ENCODE measurements around the gene EEF2K. TPM values are rescaled to one million over a fixed set of nuclear protein-coding genes. Genes with fewer than 3 reads are reported as not detected.

Gene EEF2K
- total and polyA plus RNA-seq, 2 of the 13 experiments (the other 11 are each of a cell fraction or from before 2014, with no cell fraction given), result 22.0 to 23.8 TPM

DNA sequence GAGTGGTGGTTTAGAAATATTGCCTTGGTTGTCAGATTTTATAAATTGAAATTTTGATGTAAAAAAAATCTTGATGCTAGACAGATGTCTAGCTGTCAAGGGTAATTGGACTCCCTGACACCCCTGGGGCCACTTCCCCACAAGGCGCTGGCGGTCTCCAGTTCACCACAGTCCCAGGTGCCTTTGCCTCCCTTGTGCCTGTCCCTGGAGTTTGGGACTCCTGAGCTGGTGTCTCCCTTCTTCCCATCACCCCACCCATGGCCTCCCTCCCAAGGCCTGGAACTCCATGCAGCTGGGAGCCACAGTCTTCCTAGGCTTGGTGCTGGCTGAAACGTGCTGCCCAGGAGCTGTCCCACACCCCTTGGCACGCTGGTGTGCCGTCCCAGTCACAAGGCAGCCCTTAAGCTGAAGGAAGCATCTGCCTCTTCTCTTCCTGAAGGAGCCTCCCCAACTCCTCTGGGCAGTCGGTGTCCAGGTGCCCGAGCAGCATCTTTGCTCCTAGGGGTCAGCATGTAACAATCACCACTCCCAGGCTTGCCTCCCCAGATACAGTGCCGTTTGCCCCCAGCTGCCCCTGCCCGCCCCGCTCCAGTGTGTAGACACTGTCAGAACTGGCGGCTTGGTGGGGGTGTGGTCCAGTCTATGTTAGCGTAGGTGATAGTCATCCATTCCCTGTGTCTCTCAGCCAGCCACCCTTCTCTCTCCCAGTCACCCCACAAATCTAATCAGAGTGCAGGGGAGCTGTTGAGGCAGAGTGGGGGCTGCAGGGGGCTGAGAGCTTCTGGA lies 117.3 kb downstream of the EEF2K start:
- no peak for ATAC-seq
- no peaks in the 10 kb centered on the region for H3K27me3 ChIP-seq (ENCODE audit: control insufficient read depth in 1 of 2, insufficient read depth in 2 of 2, low read length in 2 of 2)
- CTCF ChIA-PET (ENCODE audit: low intra/inter-chr PET ratio, low total read pairs), result no interaction called here
- FAIRE-seq, result no peak
- WGBS (ENCODE audit: low lambda C conversion rate), result 98% methylated on average over 12 of the region's 12 CpGs
- H3K9ac ChIP-seq (ENCODE audit: insufficient read depth, low read depth, low read length), result no peak overlapping the region
- H3K4me2 ChIP-seq (ENCODE audit: low read depth, low read length), result no peak overlapping the region
- POLR2A ChIA-PET, result interaction anchor here (1.0 kb wide), 1 partner anchor 12 kb away, joined by 4 read pairs; no protein-coding TSS in a partner anchor
- H4K20me1 ChIP-seq (ENCODE audit: insufficient read depth, low read length), result peaks cover 31% of the 10 kb centered on the region; the same call in 1 of the 2 replicates
- H3K4me1 ChIP-seq (ENCODE audit: insufficient read depth, low read length), result no peaks in the 10 kb centered on the region
- TF ChIP-seq SOX6 (IDR thresholded peaks at IDR 0.05) (no peak), SOX6 (CRISPR knock-in tag; IDR thresholded peaks at IDR 0.05) (no peak), NFE2L1 (CRISPR knock-in tag; IDR thresholded peaks at IDR 0.05; ENCODE audit: borderline replicate concordance) (no peak), ZNF230 (CRISPR knock-in tag; IDR thresholded peaks at IDR 0.05) (no peak), ZMYM4 (CRISPR knock-in tag; IDR thresholded peaks at IDR 0.05) (no peak), RBM39 (IDR thresholded peaks at IDR 0.05; ENCODE audit: low read depth, low read length, poor library complexity, severe bottlenecking) (peak; percentile 14), RBM22 (optimal IDR thresholded peaks at IDR 0.05; ENCODE audit: low read length) (peak; percentile 12), CENPT (CRISPR knock-in tag; IDR thresholded peaks at IDR 0.05; ENCODE audit: low read depth) (0 out of 2 replicates have a peak, but pooled peaks have one; percentile 30), RELA (CRISPR knock-in tag; IDR thresholded peaks at IDR 0.05) (no peak)
- TF ChIP-seq, protein P1, sequence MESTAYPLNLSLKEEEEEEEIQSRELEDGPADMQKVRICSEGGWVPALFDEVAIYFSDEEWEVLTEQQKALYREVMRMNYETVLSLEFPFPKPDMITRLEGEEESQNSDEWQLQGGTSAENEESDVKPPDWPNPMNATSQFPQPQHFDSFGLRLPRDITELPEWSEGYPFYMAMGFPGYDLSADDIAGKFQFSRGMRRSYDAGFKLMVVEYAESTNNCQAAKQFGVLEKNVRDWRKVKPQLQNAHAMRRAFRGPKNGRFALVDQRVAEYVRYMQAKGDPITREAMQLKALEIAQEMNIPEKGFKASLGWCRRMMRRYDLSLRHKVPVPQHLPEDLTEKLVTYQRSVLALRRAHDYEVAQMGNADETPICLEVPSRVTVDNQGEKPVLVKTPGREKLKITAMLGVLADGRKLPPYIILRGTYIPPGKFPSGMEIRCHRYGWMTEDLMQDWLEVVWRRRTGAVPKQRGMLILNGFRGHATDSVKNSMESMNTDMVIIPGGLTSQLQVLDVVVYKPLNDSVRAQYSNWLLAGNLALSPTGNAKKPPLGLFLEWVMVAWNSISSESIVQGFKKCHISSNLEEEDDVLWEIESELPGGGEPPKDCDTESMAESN (CRISPR knock-in tag; conservative IDR thresholded peaks at IDR 0.05), result 0 out of 2 replicates have a peak, but pooled peaks have one; percentile 19
- TF ChIP-seq, protein P2, sequence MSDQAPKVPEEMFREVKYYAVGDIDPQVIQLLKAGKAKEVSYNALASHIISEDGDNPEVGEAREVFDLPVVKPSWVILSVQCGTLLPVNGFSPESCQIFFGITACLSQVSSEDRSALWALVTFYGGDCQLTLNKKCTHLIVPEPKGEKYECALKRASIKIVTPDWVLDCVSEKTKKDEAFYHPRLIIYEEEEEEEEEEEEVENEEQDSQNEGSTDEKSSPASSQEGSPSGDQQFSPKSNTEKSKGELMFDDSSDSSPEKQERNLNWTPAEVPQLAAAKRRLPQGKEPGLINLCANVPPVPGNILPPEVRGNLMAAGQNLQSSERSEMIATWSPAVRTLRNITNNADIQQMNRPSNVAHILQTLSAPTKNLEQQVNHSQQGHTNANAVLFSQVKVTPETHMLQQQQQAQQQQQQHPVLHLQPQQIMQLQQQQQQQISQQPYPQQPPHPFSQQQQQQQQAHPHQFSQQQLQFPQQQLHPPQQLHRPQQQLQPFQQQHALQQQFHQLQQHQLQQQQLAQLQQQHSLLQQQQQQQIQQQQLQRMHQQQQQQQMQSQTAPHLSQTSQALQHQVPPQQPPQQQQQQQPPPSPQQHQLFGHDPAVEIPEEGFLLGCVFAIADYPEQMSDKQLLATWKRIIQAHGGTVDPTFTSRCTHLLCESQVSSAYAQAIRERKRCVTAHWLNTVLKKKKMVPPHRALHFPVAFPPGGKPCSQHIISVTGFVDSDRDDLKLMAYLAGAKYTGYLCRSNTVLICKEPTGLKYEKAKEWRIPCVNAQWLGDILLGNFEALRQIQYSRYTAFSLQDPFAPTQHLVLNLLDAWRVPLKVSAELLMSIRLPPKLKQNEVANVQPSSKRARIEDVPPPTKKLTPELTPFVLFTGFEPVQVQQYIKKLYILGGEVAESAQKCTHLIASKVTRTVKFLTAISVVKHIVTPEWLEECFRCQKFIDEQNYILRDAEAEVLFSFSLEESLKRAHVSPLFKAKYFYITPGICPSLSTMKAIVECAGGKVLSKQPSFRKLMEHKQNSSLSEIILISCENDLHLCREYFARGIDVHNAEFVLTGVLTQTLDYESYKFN (CRISPR knock-in tag; conservative IDR thresholded peaks at IDR 0.05), result no peak
- H3K9me3 ChIP-seq (ENCODE audit: low read length), result no peaks in the 10 kb centered on the region
- H3K27ac ChIP-seq (ENCODE audit: extremely low read length, insufficient read depth, low read length), result no peak overlapping the region
- in situ Hi-C loops (cut with HindIII; ENCODE audit: extremely low pct_ligation_motif_present, low pct_unique_long_range_greater_than_20kb), result no loop called here
- peaks cover 69 to 98% of the 10 kb centered on the region in 2 experiments for H3K36me3 ChIP-seq (replicated peaks in 1 of 2; ENCODE audit: control insufficient read depth in 1 of 2, insufficient read depth in 2 of 2, low read length in 2 of 2)
- H2AFZ ChIP-seq (ENCODE audit: low read length), result no peak overlapping the region
- intact Hi-C loops (cut with micrococcal nuclease; ENCODE audit: unreplicated experiment), result loop anchor here (5.0 kb wide), 1 partner anchor 49 kb away; the partner anchor contains the start of gene CDR2
- BruUV-seq (replicated peaks), result no TSS peak
- peaks cover 14% of the 10 kb centered on the region for H3K79me2 ChIP-seq (ENCODE audit: insufficient read depth, low read length)
- DNase-seq (ENCODE audit: low spot score), result no peak
- no peak overlapping the region for H3K4me3 ChIP-seq (replicated peaks in 1 of 3; ENCODE audit: insufficient read depth in 1 of 3, low read depth in 2 of 3, low read length in 3 of 3)

All from HepG2 (cell line).